ENCODE measurements around the gene OR4D9. TPM values are rescaled to one million over a fixed set of nuclear protein-coding genes. Genes with fewer than 3 reads are reported as not detected.

Gene OR4D9
- total RNA-seq, 1 donor from 2014 or later = not detected

DNA sequence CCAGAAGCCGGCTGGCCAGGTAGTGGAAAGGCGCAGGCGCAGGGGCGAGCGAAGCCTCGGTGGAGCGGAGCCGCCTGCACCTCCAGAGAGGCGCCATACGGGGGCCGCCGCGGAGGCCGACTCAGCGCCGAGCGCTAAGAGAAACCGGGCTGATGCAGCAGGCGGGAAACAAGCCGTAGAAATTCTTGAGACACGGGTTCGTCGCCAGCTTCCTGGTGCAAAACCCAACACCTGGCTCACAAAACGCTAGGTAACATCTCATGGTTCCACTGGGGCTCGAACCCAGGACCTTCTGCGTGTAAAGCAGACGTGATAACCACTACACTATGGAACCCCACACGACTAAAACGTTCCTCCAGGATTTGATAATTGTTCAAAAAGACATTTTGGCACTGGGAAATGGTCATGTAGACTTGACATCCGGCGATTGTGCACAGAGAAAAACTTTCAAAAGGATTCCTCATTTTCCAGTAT lies 39.1 kb downstream of the OR4D9 start:
- intact Hi-C loops (cut with micrococcal nuclease) = loop anchor here (1.0 to 10.0 kb wide), 7 partner anchors 10 to 376 kb away; partner anchors contain the start of genes DTX4, MRPL16, OSBP and PATL1

- intact Hi-C loops (cut with micrococcal nuclease) = loop anchor here (1.0 to 10.0 kb wide), 8 partner anchors 9 to 376 kb away; partner anchors contain the start of genes DTX4, MRPL16, OSBP and PATL1
Observed at GRCh38 chr11:59550842-59551658, 39.7 kb downstream of the OR4D9 start.

DNA sequence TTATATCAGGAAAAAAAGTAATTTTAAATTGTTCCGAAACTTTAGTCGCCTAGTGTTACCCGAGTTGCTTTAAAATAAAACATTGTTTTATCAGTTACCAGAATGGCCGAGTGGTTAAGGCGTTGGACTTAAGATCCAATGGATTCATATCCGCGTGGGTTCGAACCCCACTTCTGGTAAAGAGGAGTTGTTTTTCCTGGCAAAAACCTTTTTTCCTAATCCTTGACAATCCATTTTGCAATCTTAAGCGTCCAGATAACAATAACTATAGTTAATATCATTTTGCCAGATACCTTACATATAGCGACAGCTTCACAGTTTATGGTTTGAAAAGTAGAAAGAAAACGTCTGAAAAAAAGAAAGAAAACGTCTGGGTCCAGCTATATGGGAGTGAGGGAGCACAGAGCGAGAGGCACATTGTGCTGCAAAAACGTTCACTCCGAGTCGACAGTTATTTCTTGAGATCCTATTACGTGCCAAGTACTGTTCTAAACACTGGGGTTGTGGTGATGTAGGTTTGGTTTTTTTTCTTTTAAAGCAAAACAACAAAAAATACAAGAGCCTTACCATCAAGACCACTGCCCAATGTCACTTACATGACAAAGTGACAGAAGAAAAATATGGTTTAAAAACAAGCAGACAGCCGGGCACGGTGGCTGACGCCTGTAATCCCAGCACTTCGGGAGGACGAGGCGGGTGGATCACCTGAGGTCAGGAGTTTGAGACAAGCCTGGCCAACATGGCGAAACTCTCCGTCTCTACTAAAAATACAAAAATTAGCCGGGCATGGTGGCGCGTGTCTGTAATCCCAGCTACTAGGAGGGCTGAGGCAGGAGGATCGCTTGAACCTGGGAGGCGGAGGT lies 40.6 kb downstream of the OR4D9 start:
- intact Hi-C loops (cut with micrococcal nuclease) = loop anchor here (1.0 to 10.0 kb wide), 4 partner anchors 14 to 377 kb away; partner anchors contain the start of genes DTX4 and MRPL16

DNA sequence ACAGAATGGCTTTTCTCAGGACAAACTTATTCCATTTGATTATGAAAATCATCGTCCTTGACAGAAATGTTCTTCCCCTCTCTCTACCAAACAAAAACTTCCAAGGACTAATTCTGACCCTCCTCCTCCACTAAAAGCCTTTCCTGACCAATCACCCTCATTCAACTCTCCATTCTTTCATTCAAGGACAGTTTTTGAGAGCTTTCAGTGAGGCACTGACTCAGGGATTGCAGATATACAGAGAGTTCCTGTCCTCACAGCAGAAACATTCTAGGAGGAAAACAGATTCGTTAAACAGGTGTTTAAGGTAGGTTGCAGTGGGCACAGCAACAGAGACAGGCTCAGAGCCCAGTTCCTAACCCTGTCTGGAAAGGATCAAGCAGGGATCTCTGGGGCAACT lies 41.5 kb downstream of the OR4D9 start:
- intact Hi-C loops (cut with micrococcal nuclease) = loop anchor here (5.0 to 10.0 kb wide), 2 partner anchors 214 to 378 kb away; partner anchors contain the start of gene DTX4

DNA sequence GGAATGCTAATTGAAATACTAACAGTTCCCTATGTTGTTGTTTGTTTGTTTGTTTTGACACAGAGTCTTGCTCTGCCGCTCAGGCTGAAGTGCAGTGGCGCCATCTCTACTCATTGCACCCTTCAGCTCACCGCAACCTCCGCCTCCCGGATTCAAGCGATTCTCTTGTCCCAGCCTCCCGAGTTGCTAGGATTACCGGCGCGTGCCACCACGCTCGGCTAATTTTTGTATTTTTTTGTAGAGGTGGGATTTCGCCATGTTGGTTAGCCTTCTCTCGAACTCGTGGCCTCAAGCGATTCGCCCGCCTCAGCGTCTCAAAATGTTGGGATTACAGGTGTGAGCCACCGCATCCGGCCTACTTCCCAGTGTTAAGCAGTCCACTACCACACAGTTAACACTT lies 42.0 kb downstream of the OR4D9 start:
- intact Hi-C loops (cut with micrococcal nuclease) = loop anchor here (5.0 to 10.0 kb wide), 2 partner anchors 214 to 379 kb away; partner anchors contain the start of gene DTX4

- intact Hi-C loops (cut with micrococcal nuclease) = loop anchor here (10.0 kb wide), 1 partner anchor 381 kb away; the partner anchor contains the start of gene DTX4
Observed at GRCh38 chr11:59555601-59556114, 44.3 kb downstream of the OR4D9 start.

DNA sequence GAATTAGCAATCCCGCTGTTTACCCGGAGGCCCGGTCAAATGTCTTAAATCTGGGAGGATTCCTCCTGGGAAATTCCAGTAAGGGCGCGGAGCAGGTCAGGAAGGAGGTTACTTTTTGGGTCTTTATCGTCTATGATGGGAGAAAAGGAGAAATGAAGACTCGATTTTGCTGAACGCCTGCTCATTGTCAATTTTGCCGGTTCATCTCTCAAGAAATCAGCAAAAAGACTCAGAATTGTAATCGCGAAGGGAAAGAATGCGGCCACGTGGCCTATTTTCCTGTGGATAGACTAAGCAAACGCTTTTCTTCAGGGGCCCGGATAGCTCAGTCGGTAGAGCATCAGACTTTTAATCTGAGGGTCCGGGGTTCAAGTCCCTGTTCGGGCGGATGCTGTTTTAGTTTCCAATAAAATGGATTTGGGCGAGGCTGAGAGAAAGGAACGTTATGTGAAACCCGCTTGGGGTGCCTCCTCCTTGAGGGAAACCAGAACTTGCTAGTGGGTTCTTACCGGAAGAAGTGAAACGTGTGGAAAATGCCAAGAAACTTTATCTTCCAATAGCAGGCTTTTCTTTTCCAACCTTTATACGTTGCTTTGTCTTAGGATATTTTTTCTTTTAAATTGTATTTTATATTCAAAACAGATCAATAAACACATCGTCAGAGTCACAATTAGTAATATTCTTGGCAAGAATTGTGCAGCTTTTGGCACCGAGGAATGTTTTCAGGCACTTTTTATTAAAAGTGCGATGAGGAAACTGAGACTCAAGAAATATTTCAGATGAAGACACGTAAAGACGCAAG lies 45.0 kb downstream of the OR4D9 start:
- intact Hi-C loops (cut with micrococcal nuclease) = loop anchor here (10.0 kb wide), 1 partner anchor 382 kb away; the partner anchor contains the start of gene DTX4

DNA sequence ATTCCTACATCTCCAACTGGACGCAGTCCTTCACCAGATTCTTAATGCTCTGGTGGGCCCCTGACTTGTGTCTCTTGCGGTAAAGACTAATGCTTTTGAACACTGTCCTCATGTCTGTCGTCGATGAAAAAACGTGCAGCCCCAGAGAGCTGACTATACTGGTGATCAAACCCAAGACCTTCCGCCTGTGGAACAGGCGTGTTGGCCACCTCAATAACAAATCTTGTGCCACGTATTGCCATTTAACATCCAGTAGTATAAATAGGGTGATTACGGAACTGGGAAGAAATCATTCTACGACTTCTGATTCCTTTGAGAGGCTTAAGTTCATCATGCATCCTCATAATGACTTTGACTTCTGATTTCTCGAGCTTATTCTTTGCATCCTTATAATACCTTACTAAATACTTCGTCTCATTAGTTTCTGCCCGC lies 45.6 kb downstream of the OR4D9 start:
- intact Hi-C loops (cut with micrococcal nuclease) = loop anchor here (1.0 to 10.0 kb wide), 2 partner anchors 9 to 382 kb away; partner anchors contain the start of gene DTX4

- intact Hi-C loops (cut with micrococcal nuclease) = loop anchor here (10.0 kb wide), 1 partner anchor 383 kb away; the partner anchor contains the start of gene DTX4
Observed at GRCh38 chr11:59558270-59558643, 46.9 kb downstream of the OR4D9 start.

DNA sequence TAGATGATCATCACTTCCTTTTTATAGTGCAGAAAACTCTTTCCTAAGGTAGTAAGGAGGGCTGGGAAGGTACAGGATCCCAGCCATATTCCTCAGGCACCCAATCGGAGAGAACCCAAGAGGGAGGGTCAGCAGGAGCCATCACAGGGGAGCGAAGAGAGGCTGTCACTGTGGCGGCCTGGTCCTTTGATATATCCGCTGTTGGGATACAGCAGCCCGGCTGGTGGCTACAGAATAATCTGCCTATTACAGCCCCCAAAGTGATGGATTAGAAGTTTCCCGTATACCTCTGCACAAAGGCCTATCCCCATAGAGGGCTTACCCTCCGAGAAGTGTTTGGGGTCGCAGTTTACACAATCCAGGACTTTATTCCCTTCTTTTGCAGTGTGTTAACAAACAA lies 48.5 kb downstream of the OR4D9 start:
- intact Hi-C loops (cut with micrococcal nuclease) = loop anchor here (1.0 to 10.0 kb wide), 5 partner anchors 10 to 981 kb away; partner anchors contain the start of genes DTX4, FAM111A, FAM111B and ZFP91

DNA sequence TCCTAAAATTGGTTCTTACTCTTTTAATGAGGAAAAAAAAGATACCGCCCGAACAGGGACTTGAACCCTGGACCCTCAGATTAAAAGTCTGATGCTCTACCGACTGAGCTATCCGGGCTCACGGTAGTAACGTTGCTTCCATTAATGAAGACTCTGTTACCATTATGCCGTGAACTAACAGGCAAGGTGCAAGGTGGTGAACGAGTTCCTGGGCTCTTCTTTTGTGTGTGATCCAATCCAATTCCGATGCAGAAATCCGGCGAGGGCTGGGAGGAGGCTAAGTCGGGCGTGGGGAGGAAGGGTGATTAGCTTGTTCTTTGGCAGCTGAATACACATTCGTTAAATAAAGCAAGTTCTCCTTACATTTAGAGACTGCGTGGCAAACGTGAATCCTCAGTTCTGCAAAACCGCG lies 49.0 kb downstream of the OR4D9 start:
- intact Hi-C loops (cut with micrococcal nuclease) = loop anchor here (1.0 to 10.0 kb wide), 4 partner anchors 10 to 981 kb away; partner anchors contain the start of genes FAM111A, FAM111B and ZFP91

GRCh38 chr11:59560702-59561473 lies 49.5 kb downstream of the OR4D9 start:
- intact Hi-C loops (cut with micrococcal nuclease) = loop anchor here (1.0 to 10.0 kb wide), 5 partner anchors 11 to 982 kb away; partner anchors contain the start of genes FAM111A, FAM111B, OSBP and ZFP91

DNA sequence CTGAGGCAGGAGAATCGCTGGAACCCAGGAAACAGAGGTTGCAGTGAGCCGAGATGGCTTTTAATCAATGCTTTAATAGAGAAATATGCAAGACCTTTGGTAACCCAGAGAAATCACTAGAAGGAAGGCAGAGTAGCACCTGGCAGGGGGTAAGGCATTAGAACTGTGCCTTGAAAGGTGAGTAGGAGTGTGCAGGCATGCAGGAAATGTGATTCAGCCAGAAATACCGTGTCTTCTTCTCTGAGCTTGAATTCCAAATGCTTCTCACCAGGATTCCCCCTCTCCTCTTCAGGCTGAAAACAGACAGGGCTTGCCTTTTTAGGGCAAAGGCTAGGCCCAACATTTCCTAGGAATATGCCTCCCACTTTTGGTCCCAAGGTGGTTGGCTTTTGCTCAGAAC lies 51.0 kb downstream of the OR4D9 start:
- intact Hi-C loops (cut with micrococcal nuclease) = loop anchor here (10.0 kb wide), 2 partner anchors 417 to 457 kb away; partner anchors contain the start of genes FAM111A and FAM111B

Other genes with a start within 250 kb of the OR4D9 start
- not detected in 2 replicates for gene OR5AN1, start 152.6 kb upstream of the OR4D9 start, total RNA-seq
- not detected in 2 replicates for gene OR5A2, start 85.1 kb upstream of the OR4D9 start, total RNA-seq
- gene OR5A1, start 75.1 kb upstream of the OR4D9 start, total RNA-seq = not detected in 2 replicates
- not detected in 2 replicates for gene OR4D6, start 54.6 kb upstream of the OR4D9 start, total RNA-seq
- gene OR4D10, start 38.2 kb upstream of the OR4D9 start, total RNA-seq = not detected in 2 replicates
- not detected in 2 replicates for gene OR4D11, start 8.0 kb upstream of the OR4D9 start, total RNA-seq
- 40.3 and 42.3 TPM in 2 replicates for gene OSBP, start 104.2 kb downstream of the OR4D9 start, total RNA-seq
- gene PATL1, start 157.5 kb downstream of the OR4D9 start, total RNA-seq = 51.3 and 51.5 TPM in 2 replicates
- gene OR10V1, start 202.3 kb downstream of the OR4D9 start, total RNA-seq = not detected in 2 replicates
- 40.3 and 41.0 TPM in 2 replicates for gene STX3, start 243.8 kb downstream of the OR4D9 start, total RNA-seq

Data from T-helper 2 cell treated with Interferon-gamma antibody and Interleukin-4, amounts not matched to agents 100 ng/mL and 5 ng/mL, for 36 hours (primary cell).